Activated CD4-positive, CD25-positive, alpha-beta regulatory T cell (primary cell): Measurements from ENCODE around the gene DDX20.
A peak's percentile ranks its signal among the peaks of the same experiment; 100 is the strongest.

ENCODE experiments used
- DNase-seq, 4 experiments: peaks; one replicate each; lab custom pipeline; 2025; lab: John Stamatoyannopoulos, UW

DDX20 gene

GRCh38 chr1:111755331-111756123 is at the start of gene DDX20:
DDX20 (plus strand) TSS chr1:111755901; CDS start chr1:111755925, 24 bp downstream.
- DNase-seq, result peak; percentile 85 to 89 (median 88)

- no peak for DNase-seq
Measured at GRCh38 chr1:111706921-111707320, 48.8 kb upstream of the DDX20 start.

- DNase-seq, result no peak
Measured at GRCh38 chr1:111707906-111708305, 47.8 kb upstream of the DDX20 start.

- no peak for DNase-seq
Measured at GRCh38 chr1:111709986-111710385, 45.7 kb upstream of the DDX20 start.

GRCh38 chr1:111716333-111716732 is 39.4 kb upstream of the DDX20 start:
- no peak for DNase-seq

- no peak for DNase-seq
Measured at GRCh38 chr1:111717450-111717849, 38.3 kb upstream of the DDX20 start.

- DNase-seq, result no peak
Measured at GRCh38 chr1:111719135-111719534, 36.6 kb upstream of the DDX20 start.

GRCh38 chr1:111719674-111720132 is 36.0 kb upstream of the DDX20 start:
- DNase-seq, result no peak

- no peak for DNase-seq
Measured at GRCh38 chr1:111720274-111720976, 35.3 kb upstream of the DDX20 start.

- DNase-seq, result no peak
Measured at GRCh38 chr1:111720977-111721786, 34.5 kb upstream of the DDX20 start.

- DNase-seq, result peak in 1 of 4 experiments; percentile 19
Measured at GRCh38 chr1:111723091-111723806, 32.5 kb upstream of the DDX20 start.

- no peak for DNase-seq
Measured at GRCh38 chr1:111723871-111724270, 31.8 kb upstream of the DDX20 start.

GRCh38 chr1:111725192-111725591 is 30.5 kb upstream of the DDX20 start:
- no peak for DNase-seq

GRCh38 chr1:111727056-111727455 is 28.6 kb upstream of the DDX20 start:
- no peak for DNase-seq

GRCh38 chr1:111729271-111729921 is 26.3 kb upstream of the DDX20 start:
- no peak for DNase-seq

- no peak for DNase-seq
Measured at GRCh38 chr1:111729946-111730681, 25.6 kb upstream of the DDX20 start.

GRCh38 chr1:111730706-111731105 is 25.0 kb upstream of the DDX20 start:
- DNase-seq, result no peak

- no peak for DNase-seq
Measured at GRCh38 chr1:111731956-111732355, 23.7 kb upstream of the DDX20 start.

GRCh38 chr1:111732718-111733117 is 23.0 kb upstream of the DDX20 start:
- no peak for DNase-seq

GRCh38 chr1:111733183-111733991 is 22.3 kb upstream of the DDX20 start:
- DNase-seq, result no peak
